ENCODE data around the gene ZNF98. TPM values are rescaled to one million over a fixed set of nuclear protein-coding genes. Genes with fewer than 3 reads are reported as not detected.

The ZNF98 gene
- total RNA-seq (1 to 10 TPM in 1 of 9 donors, under 1 TPM in 4, not detected in 4; 0.35 to 4.3 (median 0.92) TPM), polyA plus RNA-seq (under 1 TPM in 1 of 3 donors, not detected in 2; 0.37 TPM)
- long read RNA-seq, donor 1, result 0 reads
- long read RNA-seq, donor 2, result 0 reads
- long read RNA-seq, donor 3, result 0 reads
- long read RNA-seq, donor 4, result 0 reads
- long read RNA-seq, donor 5, result 0 reads
- long read RNA-seq, donor 6, result 0 reads
- long read RNA-seq, donor 7, result 0 reads
- long read RNA-seq, donor 8, result 0 reads
- long read RNA-seq, donor 9, result 0 reads
- long read RNA-seq, donor 10, result 0 reads

DNA sequence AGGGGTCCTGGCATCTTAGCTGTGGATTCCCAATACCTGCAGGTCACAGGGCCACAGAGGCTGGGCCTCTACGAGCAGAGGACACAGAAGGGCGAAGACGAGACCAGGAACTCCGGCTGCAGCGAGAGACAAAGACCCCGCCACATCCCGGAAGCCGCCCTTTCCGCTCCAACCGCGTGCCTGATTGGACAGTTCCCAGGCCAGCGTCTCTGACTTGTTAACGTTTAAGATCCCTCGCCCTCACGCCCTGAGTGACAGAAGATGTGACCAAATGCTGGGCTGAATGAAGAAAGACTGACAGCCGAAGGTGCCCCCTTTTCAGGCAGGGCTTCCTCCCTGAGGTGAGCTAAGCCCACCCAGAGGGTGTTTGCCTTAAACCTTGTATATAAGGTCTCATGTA lies at the start of gene ZNF98:
TSS of gene ZNF98 (minus strand) at position 136 of the 400 bp plus-strand sequence. CDS start at position 14, 122 bp downstream.
- Histone ChIP-seq H3K27me3 (no peaks in the 10 kb centered on the region), H3K4me1 (replicated peaks in 1 of 2) (no peaks in the 10 kb centered on the region), H3K36me3 (replicated peaks in 1 of 2) (no peaks in the 10 kb centered on the region), H3K27ac (no peak within 1 kb of the TSS), H3K9me3 (replicated peaks in 1 of 3) (no peaks in the 10 kb centered on the region), H3K4me3 (peak within 1 kb of the TSS in 1 of 4 donors; percentile 46)
- 3 to 6% (median 4%) methylated on average over 9 to 16 of the region's 16 CpGs for WGBS, 4 donors
- intact Hi-C loops (cut with DNase I), result no loop called here
- peak in 5 of 7 donors; percentile 17 to 56 (median 31) for DNase-seq
- TF ChIP-seq CTCF (IDR thresholded peaks at IDR 0.05) (no peak), POLR2A (IDR thresholded peaks at IDR 0.05) (no peak)

DNA sequence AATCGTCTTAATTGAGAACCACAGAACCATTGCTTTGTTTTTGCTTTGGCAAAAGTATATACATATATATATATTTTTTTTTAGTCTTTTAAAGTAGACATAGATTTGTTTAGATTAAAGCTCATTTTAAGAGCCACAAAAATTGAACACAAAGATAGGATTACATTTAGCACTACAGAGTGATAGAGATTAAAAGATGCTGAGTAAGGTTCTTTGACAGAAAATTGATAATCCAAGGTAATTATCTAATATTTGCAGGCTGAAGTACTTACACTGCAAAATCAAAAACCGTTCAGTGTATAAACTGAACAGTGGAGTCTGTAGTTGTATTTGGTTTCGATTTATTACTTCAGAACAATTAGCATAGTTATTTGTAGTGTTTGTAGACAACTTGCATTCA lies 24.5 kb upstream of the ZNF98 start:
- no peak overlapping the region for H3K4me3 ChIP-seq
- intact Hi-C loops (cut with DNase I), result no loop called here
- H3K36me3 ChIP-seq (replicated peaks in 1 of 2), result no peaks in the 10 kb centered on the region
- H3K9me3 ChIP-seq (replicated peaks in 1 of 3), result peaks cover 0 to 7% (median 0%) of the 10 kb centered on the region in 3 donors
- H3K27ac ChIP-seq, result no peak overlapping the region
- DNase-seq, result no peak
- TF ChIP-seq POLR2A (IDR thresholded peaks at IDR 0.05) (no peak), CTCF (IDR thresholded peaks at IDR 0.05) (no peak)
- H3K27me3 ChIP-seq, result no peaks in the 10 kb centered on the region
- WGBS, 4 donors, result 59 to 71% (median 68%) methylated on average over 3 of the region's 3 CpGs
- no peaks in the 10 kb centered on the region for H3K4me1 ChIP-seq (replicated peaks in 1 of 2)

DNA sequence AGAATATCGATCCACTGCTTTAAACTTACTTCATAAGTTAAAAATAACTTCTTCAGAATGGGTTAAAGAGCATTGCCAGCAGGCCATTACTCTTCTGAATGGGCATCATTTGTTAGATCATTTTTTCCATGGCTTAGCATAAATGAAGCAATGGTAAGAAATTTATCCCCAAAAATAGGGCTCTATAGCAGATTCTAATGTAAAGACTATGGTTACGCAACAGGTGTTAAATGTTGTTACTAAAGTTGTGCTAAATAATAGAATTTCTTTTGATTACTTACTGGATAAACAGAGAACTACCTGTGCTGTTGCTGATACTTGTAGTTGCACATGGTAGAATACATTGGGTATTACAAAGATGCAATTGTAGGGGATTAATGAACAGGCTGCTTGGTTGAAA lies 15.9 kb upstream of the ZNF98 start:
- H3K27me3 ChIP-seq, result no peaks in the 10 kb centered on the region
- no peak for DNase-seq
- no peak for TF ChIP-seq CTCF (IDR thresholded peaks at IDR 0.05)
- no peak for TF ChIP-seq POLR2A (IDR thresholded peaks at IDR 0.05)
- H3K36me3 ChIP-seq (replicated peaks in 1 of 2), result no peaks in the 10 kb centered on the region
- no peak overlapping the region for H3K27ac ChIP-seq
- H3K4me3 ChIP-seq, result no peak overlapping the region
- WGBS, 4 donors, result 73 to 100% (median 92%) methylated on average over 2 of the region's 2 CpGs
- intact Hi-C loops (cut with DNase I), result no loop called here
- peaks cover 0 to 4% (median 0%) of the 10 kb centered on the region in 3 donors for H3K9me3 ChIP-seq (replicated peaks in 1 of 3)
- H3K4me1 ChIP-seq (replicated peaks in 1 of 2), result no peaks in the 10 kb centered on the region

- H3K4me3 ChIP-seq, result peak overlapping the region in 1 of 4 donors; percentile 15
- TF ChIP-seq CTCF (IDR thresholded peaks at IDR 0.05) (no peak), POLR2A (IDR thresholded peaks at IDR 0.05) (no peak)
- no peaks in the 10 kb centered on the region for H3K36me3 ChIP-seq (replicated peaks in 1 of 2)
- 3 to 10% (median 4%) methylated on average over 17 to 60 of the region's 60 CpGs for WGBS, 4 donors
- H3K4me1 ChIP-seq (replicated peaks in 1 of 2), result no peaks in the 10 kb centered on the region
- intact Hi-C loops (cut with DNase I), result no loop called here
- no peak for DNase-seq
- no peak overlapping the region for H3K27ac ChIP-seq
- no peaks in the 10 kb centered on the region for H3K9me3 ChIP-seq (replicated peaks in 1 of 3)
- no peaks in the 10 kb centered on the region for H3K27me3 ChIP-seq
These were observed 6.1 kb upstream of the ZNF98 start for GRCh38 chr19:22427960-22428913.

Data from adrenal gland (tissue), 19 donors.